Measurements from ENCODE around the gene LPCAT1. TPM values are rescaled to one million over a fixed set of nuclear protein-coding genes. Genes with fewer than 3 reads are reported as not detected.

The LPCAT1 gene
- total and polyA plus RNA-seq, 2 of the 13 experiments (the other 11 are each of a cell fraction or from before 2014, with no cell fraction given), result 29.8 to 90.6 TPM

DNA sequence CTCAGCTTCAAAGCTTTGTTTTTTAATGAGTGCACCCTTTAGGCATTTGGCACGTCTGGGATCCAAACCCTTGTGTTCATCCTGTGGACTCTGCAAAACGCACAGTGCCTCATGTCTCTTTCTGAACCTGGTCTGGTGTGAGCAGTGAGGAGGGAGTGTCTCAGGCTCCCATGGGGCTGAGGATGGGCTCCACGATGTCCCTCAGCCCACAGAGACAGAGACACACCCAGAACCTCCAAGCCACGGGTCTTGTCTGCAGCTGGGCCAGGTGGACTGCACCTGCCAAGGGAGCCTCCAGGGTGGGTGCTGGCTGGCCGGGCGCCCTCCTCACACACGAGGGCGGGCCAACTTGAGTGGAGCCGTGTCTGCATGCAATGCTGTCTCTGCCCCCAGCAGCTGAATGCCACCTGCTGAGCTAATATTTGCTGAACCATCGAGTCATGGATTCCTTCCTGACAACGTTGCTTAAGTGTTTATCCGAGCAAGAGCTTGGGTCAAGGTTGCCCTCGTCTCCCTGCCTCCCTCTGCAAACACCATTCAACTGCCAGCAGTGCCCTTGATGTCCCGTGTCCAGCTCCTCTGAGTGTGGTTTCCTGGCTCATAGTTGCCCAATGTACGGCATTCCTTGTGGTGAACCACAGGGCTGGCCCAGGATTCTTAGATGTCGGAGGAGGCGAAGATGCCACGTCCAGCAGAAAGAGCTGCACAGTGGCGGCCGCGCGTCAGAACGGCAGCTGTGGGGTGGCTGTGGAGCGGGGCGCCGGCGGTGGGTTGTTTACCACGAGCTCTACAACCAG is 31.4 kb upstream of the LPCAT1 start (continued):
- TF ChIP-seq, protein P1, sequence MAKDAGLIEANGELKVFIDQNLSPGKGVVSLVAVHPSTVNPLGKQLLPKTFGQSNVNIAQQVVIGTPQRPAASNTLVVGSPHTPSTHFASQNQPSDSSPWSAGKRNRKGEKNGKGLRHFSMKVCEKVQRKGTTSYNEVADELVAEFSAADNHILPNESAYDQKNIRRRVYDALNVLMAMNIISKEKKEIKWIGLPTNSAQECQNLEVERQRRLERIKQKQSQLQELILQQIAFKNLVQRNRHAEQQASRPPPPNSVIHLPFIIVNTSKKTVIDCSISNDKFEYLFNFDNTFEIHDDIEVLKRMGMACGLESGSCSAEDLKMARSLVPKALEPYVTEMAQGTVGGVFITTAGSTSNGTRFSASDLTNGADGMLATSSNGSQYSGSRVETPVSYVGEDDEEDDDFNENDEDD (CRISPR knock-in tag; IDR thresholded peaks at IDR 0.05; ENCODE audit: borderline replicate concordance), result peak; percentile 63; the same call in 1 of the 2 replicates
- TF ChIP-seq, protein P2, sequence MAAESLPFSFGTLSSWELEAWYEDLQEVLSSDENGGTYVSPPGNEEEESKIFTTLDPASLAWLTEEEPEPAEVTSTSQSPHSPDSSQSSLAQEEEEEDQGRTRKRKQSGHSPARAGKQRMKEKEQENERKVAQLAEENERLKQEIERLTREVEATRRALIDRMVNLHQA (CRISPR knock-in tag; IDR thresholded peaks at IDR 0.05), result no peak
- TF ChIP-seq JARID2 (CRISPR knock-in tag; IDR thresholded peaks at IDR 0.05; ENCODE audit: insufficient replicate concordance) (no peak), ISL2 (CRISPR knock-in tag; IDR thresholded peaks at IDR 0.05) (peak; percentile 98), HES4 (CRISPR knock-in tag; IDR thresholded peaks at IDR 0.05; ENCODE audit: borderline replicate concordance) (no peak), KDM6A (CRISPR knock-in tag; IDR thresholded peaks at IDR 0.05; ENCODE audit: low read depth) (peak; percentile 90), MTF2 (CRISPR knock-in tag; IDR thresholded peaks at IDR 0.05; ENCODE audit: borderline replicate concordance) (no peak), SRY (CRISPR knock-in tag; IDR thresholded peaks at IDR 0.05) (no peak), TBP (CRISPR knock-in tag; IDR thresholded peaks at IDR 0.05) (no peak), RAD51 (IDR thresholded peaks at IDR 0.05; ENCODE audit: borderline replicate concordance) (no peak), ZNF766 (CRISPR knock-in tag; IDR thresholded peaks at IDR 0.05; ENCODE audit: borderline replicate concordance) (peak; percentile 62; the same call in 1 of the 2 replicates), PITX1 (CRISPR knock-in tag; IDR thresholded peaks at IDR 0.05) (peak; percentile 91), SRSF1 (optimal IDR thresholded peaks at IDR 0.05; ENCODE audit: low read depth, low read length) (no peak), KLF6 (CRISPR knock-in tag; IDR thresholded peaks at IDR 0.05) (peak; percentile 67; the same call in 1 of the 2 replicates), IKZF1 (IDR thresholded peaks at IDR 0.05) (no peak), ZNF790 (CRISPR knock-in tag; IDR thresholded peaks at IDR 0.05; ENCODE audit: borderline replicate concordance) (no peak), ZNF547 (CRISPR knock-in tag; IDR thresholded peaks at IDR 0.05) (peak; percentile 86)
- TF ChIP-seq, protein P3, sequence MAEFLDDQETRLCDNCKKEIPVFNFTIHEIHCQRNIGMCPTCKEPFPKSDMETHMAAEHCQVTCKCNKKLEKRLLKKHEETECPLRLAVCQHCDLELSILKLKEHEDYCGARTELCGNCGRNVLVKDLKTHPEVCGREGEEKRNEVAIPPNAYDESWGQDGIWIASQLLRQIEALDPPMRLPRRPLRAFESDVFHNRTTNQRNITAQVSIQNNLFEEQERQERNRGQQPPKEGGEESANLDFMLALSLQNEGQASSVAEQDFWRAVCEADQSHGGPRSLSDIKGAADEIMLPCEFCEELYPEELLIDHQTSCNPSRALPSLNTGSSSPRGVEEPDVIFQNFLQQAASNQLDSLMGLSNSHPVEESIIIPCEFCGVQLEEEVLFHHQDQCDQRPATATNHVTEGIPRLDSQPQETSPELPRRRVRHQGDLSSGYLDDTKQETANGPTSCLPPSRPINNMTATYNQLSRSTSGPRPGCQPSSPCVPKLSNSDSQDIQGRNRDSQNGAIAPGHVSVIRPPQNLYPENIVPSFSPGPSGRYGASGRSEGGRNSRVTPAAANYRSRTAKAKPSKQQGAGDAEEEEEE (CRISPR knock-in tag; IDR thresholded peaks at IDR 0.05; ENCODE audit: borderline replicate concordance), result peak; percentile 59; the same call in 1 of the 2 replicates
- TF ChIP-seq, protein P4, sequence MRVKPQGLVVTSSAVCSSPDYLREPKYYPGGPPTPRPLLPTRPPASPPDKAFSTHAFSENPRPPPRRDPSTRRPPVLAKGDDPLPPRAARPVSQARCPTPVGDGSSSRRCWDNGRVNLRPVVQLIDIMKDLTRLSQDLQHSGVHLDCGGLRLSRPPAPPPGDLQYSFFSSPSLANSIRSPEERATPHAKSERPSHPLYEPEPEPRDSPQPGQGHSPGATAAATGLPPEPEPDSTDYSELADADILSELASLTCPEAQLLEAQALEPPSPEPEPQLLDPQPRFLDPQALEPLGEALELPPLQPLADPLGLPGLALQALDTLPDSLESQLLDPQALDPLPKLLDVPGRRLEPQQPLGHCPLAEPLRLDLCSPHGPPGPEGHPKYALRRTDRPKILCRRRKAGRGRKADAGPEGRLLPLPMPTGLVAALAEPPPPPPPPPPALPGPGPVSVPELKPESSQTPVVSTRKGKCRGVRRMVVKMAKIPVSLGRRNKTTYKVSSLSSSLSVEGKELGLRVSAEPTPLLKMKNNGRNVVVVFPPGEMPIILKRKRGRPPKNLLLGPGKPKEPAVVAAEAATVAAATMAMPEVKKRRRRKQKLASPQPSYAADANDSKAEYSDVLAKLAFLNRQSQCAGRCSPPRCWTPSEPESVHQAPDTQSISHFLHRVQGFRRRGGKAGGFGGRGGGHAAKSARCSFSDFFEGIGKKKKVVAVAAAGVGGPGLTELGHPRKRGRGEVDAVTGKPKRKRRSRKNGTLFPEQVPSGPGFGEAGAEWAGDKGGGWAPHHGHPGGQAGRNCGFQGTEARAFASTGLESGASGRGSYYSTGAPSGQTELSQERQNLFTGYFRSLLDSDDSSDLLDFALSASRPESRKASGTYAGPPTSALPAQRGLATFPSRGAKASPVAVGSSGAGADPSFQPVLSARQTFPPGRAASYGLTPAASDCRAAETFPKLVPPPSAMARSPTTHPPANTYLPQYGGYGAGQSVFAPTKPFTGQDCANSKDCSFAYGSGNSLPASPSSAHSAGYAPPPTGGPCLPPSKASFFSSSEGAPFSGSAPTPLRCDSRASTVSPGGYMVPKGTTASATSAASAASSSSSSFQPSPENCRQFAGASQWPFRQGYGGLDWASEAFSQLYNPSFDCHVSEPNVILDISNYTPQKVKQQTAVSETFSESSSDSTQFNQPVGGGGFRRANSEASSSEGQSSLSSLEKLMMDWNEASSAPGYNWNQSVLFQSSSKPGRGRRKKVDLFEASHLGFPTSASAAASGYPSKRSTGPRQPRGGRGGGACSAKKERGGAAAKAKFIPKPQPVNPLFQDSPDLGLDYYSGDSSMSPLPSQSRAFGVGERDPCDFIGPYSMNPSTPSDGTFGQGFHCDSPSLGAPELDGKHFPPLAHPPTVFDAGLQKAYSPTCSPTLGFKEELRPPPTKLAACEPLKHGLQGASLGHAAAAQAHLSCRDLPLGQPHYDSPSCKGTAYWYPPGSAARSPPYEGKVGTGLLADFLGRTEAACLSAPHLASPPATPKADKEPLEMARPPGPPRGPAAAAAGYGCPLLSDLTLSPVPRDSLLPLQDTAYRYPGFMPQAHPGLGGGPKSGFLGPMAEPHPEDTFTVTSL (CRISPR knock-in tag; IDR thresholded peaks at IDR 0.05; ENCODE audit: borderline replicate concordance), result peak; percentile 93
- TF ChIP-seq, protein P5, sequence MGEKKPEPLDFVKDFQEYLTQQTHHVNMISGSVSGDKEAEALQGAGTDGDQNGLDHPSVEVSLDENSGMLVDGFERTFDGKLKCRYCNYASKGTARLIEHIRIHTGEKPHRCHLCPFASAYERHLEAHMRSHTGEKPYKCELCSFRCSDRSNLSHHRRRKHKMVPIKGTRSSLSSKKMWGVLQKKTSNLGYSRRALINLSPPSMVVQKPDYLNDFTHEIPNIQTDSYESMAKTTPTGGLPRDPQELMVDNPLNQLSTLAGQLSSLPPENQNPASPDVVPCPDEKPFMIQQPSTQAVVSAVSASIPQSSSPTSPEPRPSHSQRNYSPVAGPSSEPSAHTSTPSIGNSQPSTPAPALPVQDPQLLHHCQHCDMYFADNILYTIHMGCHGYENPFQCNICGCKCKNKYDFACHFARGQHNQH (CRISPR knock-in tag; IDR thresholded peaks at IDR 0.05), result peak; percentile 97

Measured in HepG2 (cell line).